GM12892 (cell line): ENCODE data around the gene RADIL.

Source experiments
- POLR2A ChIP-seq: IDR thresholded peaks from 2 replicates; pipeline ENCODE4 v1.6.1; 2011; ENCODE audit warnings: low read depth, low read length, control low read depth
- POLR2AphosphoS5 ChIP-seq: IDR thresholded peaks from 2 replicates; pipeline ENCODE4 v1.6.1; 2011; ENCODE audit warnings: low read depth, low read length, control low read depth
- TAF1 ChIP-seq: IDR thresholded peaks from 2 replicates; pipeline ENCODE4 v1.6.1; 2011; ENCODE audit warnings: low read depth, mild to moderate bottlenecking, control low read depth, low read length, borderline replicate concordance

DNA sequence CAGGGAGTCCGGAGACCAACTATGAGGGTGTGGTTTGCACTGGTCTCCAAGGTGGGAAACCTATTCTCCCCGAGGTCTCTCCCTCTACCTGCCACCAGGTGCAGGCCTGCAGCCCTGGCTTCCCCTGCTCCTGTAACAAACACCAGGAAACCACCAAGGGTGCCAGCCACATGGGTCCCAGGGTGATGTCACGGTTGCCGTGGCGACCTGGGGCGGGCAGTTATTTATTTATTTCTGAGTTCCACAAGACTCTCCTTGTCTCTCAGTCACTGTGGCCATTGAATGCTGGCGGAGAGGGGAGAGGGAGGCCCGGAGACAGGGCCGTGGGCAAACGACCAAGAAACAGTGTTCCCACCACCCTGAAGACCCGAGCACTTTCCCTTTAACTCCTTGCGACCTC, 48.4 kb upstream of the RADIL start:
- no peak for TF ChIP-seq POLR2A
- TF ChIP-seq POLR2AphosphoS5 = no peak
- TF ChIP-seq TAF1 = no peak
